Esophagus squamous epithelium (tissue), 4 donors: ENCODE results near the gene LMOD1.

Experiments used
- CTCF ChIP-seq, 6 experiments: fragments of 450-650 bp in 4 of 6; fragments of 200-600 bp in 2 of 6; sonication (generic) in 2 of 6; IDR thresholded peaks; one replicate each; pipeline ENCODE4 v1.5.1; 2016 to 2019; ENCODE audit warnings: antibody characterized with exemption in 6 of 6, mild to moderate bottlenecking in 4 of 6, moderate library complexity in 4 of 6
- POLR2A ChIP-seq, 4 donors: fragments of 450-650 bp; IDR thresholded peaks; one replicate each; pipeline ENCODE4 v1.6.1; 2017; ENCODE audit warnings: antibody characterized with exemption in 4 of 4, mild to moderate bottlenecking in 4 of 4, moderate library complexity in 3 of 4

DNA sequence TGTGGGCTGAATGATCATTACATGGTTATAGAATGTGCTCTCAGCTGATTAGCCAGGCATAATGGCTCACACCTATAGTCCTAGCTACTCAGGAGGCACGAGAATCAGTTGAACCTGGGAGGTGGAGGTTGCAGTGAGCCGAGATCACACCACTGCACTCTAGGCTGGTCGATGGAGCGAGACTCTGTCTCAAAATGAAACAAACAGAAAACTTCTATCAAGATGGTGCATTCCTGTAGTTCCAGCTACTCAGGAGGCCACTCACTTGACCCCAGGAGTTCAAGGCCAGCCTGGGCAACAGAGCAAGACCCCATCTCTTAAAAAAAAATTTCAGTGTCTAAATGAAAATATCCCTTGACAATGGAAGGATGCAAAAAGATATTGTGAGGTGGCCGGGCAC lies 19.8 kb upstream of the LMOD1 start:
- TF ChIP-seq CTCF (IDR thresholded peaks at IDR 0.05) (no peak), POLR2A (IDR thresholded peaks at IDR 0.05) (no peak)
